A549 (cell line): ENCODE measurements around the gene OR6S1.

ENCODE experiments used
- BHLHE40 ChIP-seq: IDR thresholded peaks from 2 replicates; pipeline ENCODE4 v1.6.1; 2012; ENCODE audit warnings: low read depth, low read length, inconsistent platforms
- CTCF ChIP-seq: fragments of >200 bp; sonication (Bioruptor Twin); formaldehyde crosslinking; IDR thresholded peaks from 3 replicates; pipeline ENCODE4 v1.5.1; 2016
- E2F6 ChIP-seq: IDR thresholded peaks from 2 replicates; pipeline ENCODE4 v1.6.1; 2012; ENCODE audit warnings: low read depth, borderline replicate concordance
- EHMT2 ChIP-seq: fragments of 200-600 bp; sonication (generic); IDR thresholded peaks from 2 replicates; pipeline ENCODE4 v1.6.1; 2016; ENCODE audit warnings: antibody characterized with exemption, low read depth, mild to moderate bottlenecking, moderate library complexity
- EP300 ChIP-seq, 2 experiments: fragments of >200 bp; sonication (Bioruptor Twin); formaldehyde crosslinking; IDR thresholded peaks; 2 replicates in 1 of 2; 3 replicates in 1 of 2; pipeline ENCODE4 v1.6.1; 2016 to 2017
- HDAC2 ChIP-seq: fragments of 200-600 bp; sonication (generic); IDR thresholded peaks from 2 replicates; pipeline ENCODE4 v1.6.1; 2016
- HMGXB4 ChIP-seq: fragments of 250-450 bp; sonication (Bioruptor Pico); IDR thresholded peaks from 2 replicates; pipeline ENCODE4 v1.5.0; 2021; ENCODE audit warnings: mild to moderate bottlenecking, moderate library complexity, borderline replicate concordance
- HOXA7 ChIP-seq: fragments of 250-450 bp; sonication (Bioruptor Pico); IDR thresholded peaks from 2 replicates; pipeline ENCODE4 v1.5.0; 2020; ENCODE audit warnings: mild to moderate bottlenecking, moderate library complexity
- NFE2L2 ChIP-seq: fragments of 150-350 bp; conservative IDR thresholded peaks from 2 replicates; pipeline ENCODE4 v1.6.1; 2014; ENCODE audit warnings: low read length
- POLR2A ChIP-seq: IDR thresholded peaks from 2 replicates; pipeline ENCODE4 v1.6.1; 2012; ENCODE audit warnings: mild to moderate bottlenecking, low read length
- REST ChIP-seq: fragments of 200-600 bp; sonication (generic); IDR thresholded peaks from 2 replicates; pipeline ENCODE4 v1.6.1; 2016; ENCODE audit warnings: antibody characterized with exemption, mild to moderate bottlenecking, moderate library complexity
- RNF2 ChIP-seq: fragments of 200-600 bp; sonication (generic); IDR thresholded peaks from 2 replicates; pipeline ENCODE4 v1.6.1; 2016; ENCODE audit warnings: low read depth, mild to moderate bottlenecking, antibody characterized with exemption, moderate library complexity, borderline replicate concordance
- SREBF2 ChIP-seq: fragments of 450-650 bp; IDR thresholded peaks from 2 replicates; pipeline ENCODE4 v1.6.1; 2014; ENCODE audit warnings: mild to moderate bottlenecking, moderate library complexity

- no peak for TF ChIP-seq HDAC2
- no peak for TF ChIP-seq CTCF
- TF ChIP-seq E2F6 = 0 out of 2 replicates have a peak, but pooled peaks have one; percentile 56
- TF ChIP-seq SREBF2 = no peak
- TF ChIP-seq POLR2A = peak; percentile 80
- no peak for TF ChIP-seq EP300 (IDR thresholded peaks at IDR 0.05)
- TF ChIP-seq NFE2L2 = no peak
- no peak for TF ChIP-seq RNF2
- TF ChIP-seq BHLHE40 = no peak
- no peak for TF ChIP-seq EHMT2
- TF ChIP-seq REST = peak; percentile 43
- no peak for TF ChIP-seq HOXA7 (CRISPR knock-in tag)
- no peak for TF ChIP-seq HMGXB4 (CRISPR knock-in tag)
Observed at GRCh38 chr14:20682435-20683124, 41.1 kb upstream of the OR6S1 start.
